GM18873 (cell line): ENCODE measurements around the gene VIT.

Experiments
- ATAC-seq: cut with Tn5 transposase; IDR thresholded peaks from one replicate; pipeline ENCODE4 v1.9.1; 2021; ENCODE audit warnings: mild to moderate bottlenecking, moderate library complexity, moderate number of reproducible peaks; ENCODE audit not compliant: unreplicated experiment, low FRiP score

Gene VIT

DNA sequence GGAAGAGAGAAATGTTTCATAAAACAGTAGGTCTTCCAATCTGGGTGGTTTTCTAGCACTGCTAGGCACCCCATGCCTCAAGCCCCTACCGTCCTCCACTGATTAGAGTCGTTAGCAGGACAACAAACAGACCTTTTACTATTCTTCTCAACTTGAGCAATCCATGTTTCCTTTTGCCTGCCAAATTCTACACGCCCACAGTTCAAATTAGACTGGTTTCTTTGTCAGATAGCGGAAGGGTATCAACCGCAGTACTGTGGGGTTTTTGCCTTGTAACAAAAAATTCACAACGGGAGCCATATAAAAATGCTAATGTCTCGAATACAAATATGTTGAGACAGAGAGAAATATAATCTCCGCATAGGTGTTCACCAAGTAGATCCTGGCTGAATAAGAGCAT lies 59.9 kb downstream of the VIT start:
- no peak for ATAC-seq

DNA sequence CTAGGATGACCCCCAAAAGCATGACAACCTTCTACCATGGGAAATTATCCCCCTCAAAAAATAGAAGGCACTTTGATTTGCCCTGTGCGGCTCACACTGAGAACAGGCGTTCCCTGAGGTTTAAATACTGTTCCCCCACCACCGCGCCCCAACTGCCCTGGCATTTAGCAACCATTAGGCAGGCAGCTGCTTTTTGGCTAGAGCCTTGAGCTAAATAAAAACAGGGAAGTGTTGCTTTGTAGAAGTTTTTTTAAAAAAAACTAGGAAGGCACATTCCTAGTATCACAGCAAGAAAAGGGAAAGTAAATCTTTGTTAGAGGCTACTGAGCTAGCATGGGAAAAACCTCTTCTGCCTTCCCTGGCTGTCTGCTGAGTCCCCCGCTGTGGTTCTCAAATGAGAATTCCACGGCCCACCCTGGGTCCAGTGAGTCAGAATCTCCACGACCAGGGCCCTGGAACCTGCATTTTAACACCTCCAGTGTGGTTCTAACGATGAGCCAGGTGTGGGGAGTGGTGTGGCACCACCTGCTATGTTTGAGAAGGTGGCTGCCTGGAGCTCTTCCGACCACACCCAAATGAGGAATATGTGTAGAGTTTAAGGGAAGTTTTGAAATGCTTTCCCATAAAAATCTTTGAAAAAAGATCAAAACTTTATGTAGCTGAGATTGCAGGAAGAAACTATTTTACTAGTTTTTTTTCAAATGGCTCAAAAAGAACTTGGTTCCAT lies 66.4 kb downstream of the VIT start:
- ATAC-seq = no peak

- no peak for ATAC-seq
These were observed 72.6 kb downstream of the VIT start for GRCh38 chr2:36769106-36769505.

DNA sequence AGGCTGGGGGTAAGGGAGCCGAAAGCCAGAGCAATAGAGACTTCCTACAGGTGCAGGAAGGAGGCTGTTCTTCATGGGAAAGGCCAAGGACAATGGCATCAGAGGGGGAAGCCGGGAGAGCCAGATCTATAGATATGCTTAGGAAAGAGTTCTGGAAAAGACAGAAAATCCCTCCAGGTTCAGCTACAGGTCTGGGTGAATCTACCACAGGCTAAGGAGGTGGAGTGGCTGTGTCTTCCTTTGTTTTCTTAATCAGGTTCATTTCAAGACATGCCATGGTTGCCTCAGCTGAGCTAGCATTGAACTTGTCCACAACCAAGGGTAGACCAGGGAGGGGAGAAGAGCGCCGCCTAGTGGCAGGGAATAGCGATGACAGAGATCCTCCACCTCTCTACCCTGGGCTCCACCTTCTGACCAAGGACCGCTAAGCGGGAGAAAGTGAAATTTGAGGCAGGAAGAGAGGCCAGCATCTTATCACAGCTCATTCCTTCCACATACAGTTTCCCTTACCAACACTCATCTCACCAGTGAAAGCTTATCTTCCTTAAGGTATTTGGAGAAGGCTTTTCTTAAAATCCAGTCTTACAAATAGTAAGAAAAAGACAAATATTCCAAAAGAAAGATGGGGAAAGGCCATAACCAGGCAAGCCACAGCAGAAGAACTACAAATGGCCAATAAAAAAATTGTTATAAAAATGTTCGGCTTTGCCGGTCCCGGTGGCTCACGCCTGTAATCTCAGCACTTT lies 74.2 kb downstream of the VIT start:
- ATAC-seq = no peak

GRCh38 chr2:36771671-36772070 lies 75.2 kb downstream of the VIT start:
- no peak for ATAC-seq

DNA sequence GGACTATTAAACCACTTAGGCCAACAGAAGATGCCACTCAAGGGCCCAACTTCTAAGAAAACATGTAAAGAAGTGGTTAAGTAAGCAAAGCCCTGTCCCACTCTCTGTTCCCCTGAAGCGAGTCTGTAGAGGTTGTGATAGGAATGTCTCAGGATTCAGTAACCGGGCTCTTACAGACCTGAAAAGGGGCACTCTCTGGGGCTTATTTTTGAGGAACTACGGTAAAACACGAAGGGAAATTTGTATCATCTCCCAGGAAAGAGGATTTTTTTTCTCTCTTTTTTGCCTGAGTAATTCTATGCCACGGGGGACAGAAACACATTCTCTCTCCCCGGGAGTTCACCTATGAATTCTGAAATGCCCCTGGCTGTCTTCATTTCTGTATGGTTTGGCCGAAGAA lies 77.4 kb downstream of the VIT start:
- no peak for ATAC-seq

- ATAC-seq = no peak
These were observed 78.8 kb downstream of the VIT start for GRCh38 chr2:36775261-36775660.

DNA sequence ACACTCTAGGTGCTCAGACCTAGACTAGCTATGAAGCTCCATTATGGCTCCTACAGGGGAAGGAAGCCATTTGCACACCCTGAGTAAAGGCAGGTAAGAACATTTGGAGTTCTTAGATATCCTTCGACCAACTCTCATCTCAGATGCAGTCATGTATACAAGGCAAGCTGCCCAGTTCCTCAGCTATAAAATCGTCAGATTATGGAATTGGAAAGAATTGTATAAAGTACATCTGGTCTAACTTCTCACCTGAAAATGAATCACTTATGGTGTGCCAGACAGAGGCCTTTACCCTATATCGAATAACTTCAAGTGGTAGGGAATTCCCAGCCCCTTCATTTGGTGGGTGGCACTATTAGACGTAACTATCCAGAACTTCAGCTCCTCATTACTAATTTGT lies 79.3 kb downstream of the VIT start:
- no peak for ATAC-seq

GRCh38 chr2:36777272-36777671 lies 80.8 kb downstream of the VIT start:
- no peak for ATAC-seq

GRCh38 chr2:36777788-36778187 lies 81.3 kb downstream of the VIT start:
- ATAC-seq = no peak

GRCh38 chr2:36779462-36779861 lies 83.0 kb downstream of the VIT start:
- ATAC-seq = no peak

GRCh38 chr2:36780231-36780839 lies 83.8 kb downstream of the VIT start:
- ATAC-seq = no peak

GRCh38 chr2:36781907-36782720 lies 85.6 kb downstream of the VIT start:
- ATAC-seq = no peak

- ATAC-seq = no peak
These were observed 86.7 kb downstream of the VIT start for GRCh38 chr2:36783246-36783645.

- ATAC-seq = peak; percentile 54
These were observed 88.8 kb downstream of the VIT start for GRCh38 chr2:36785179-36785795.

DNA sequence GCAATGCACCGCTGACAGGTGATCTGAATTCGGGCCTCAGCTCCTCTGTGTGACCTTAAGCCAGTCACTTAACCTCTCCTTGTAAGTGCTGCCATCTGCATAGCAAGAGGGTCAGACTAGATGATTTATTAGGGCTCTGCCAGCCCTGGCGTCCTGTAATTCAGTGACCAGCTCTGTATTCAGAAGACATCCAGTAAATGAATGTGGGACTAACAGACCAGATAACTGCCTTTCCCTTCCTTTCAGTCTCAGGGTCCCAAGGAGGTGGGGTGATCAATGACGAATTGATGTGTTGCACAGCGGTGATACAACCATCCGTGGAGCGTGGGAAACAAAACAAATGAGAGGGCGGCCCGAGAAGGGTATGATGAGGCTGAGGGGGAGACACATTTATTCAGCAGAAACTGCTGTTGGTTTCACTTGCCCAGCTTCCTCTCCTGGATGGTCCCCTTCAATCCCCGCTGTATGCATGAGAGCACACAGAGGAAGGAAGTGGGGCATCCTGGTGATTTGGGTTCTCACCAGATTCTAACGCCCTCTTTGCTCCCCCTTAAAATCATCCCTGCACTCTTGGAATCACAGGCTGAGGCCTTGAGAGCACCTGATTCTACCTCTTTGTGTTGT lies 92.8 kb downstream of the VIT start:
- ATAC-seq = no peak

DNA sequence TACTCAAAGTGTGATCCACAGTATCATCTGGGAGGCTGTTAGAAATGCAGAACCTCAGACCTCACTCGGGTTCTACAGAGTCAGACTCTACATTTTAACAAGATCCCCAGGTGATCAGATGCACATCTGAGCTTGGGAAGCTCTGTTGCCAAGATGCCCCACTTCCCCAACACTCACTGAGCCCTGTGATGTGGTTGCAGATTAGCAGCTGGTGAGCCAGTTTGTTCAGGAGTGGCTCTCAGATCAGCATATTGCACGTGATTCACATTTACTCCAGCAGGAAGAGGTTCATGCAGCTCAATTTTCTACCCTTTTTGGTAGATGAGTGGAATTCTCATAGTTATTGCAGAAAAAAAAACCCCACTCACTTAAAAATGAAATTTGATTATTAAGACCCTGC lies 96.4 kb downstream of the VIT start:
- ATAC-seq = no peak

- no peak for ATAC-seq
These were observed 101.0 kb downstream of the VIT start for GRCh38 chr2:36797324-36798070.

GRCh38 chr2:36798724-36799123 lies 102.2 kb downstream of the VIT start:
- no peak for ATAC-seq
